Subcutaneous adipose tissue (tissue), 4 donors: ENCODE measurements around the gene FUBP1. TPM values are rescaled to one million over a fixed set of nuclear protein-coding genes. Genes with fewer than 3 reads are reported as not detected.

Source experiments
- CTCF ChIP-seq: fragments of 450-650 bp; IDR thresholded peaks from one replicate; pipeline ENCODE4 v1.5.1; 2016; ENCODE audit warnings: low read depth, mild to moderate bottlenecking, control low read depth, antibody characterized with exemption, moderate library complexity
- total RNA-seq, 4 donors: library from RNA; depleted of rRNA; stranded (reverse); fragments of >200 nt; gene quantifications; one replicate each; pipeline ENCODE4 v1.1.0, GENCODE V29; 2016

FUBP1 gene
- total RNA-seq, 4 donors from 2014 or later: 82.4 to 118 (median 92.8) TPM

- TF ChIP-seq CTCF: no peak
These were observed 24.4 kb downstream of the FUBP1 start for GRCh38 chr1:77954521-77954920.

GRCh38 chr1:77953907-77954306 lies 25.0 kb downstream of the FUBP1 start:
- TF ChIP-seq CTCF: no peak

- no peak for TF ChIP-seq CTCF
These were observed 27.5 kb downstream of the FUBP1 start for GRCh38 chr1:77951328-77951727.

GRCh38 chr1:77950873-77951272 lies 28.0 kb downstream of the FUBP1 start:
- no peak for TF ChIP-seq CTCF

- no peak for TF ChIP-seq CTCF
These were observed 29.9 kb downstream of the FUBP1 start for GRCh38 chr1:77948841-77949424.

GRCh38 chr1:77945345-77945744 lies 33.5 kb downstream of the FUBP1 start:
- no peak for TF ChIP-seq CTCF

GRCh38 chr1:77942400-77943140 lies 36.3 kb downstream of the FUBP1 start:
- TF ChIP-seq CTCF: no peak
